ENCODE data around the gene DHRS1. TPM values are rescaled to one million over a fixed set of nuclear protein-coding genes. Genes with fewer than 3 reads are reported as not detected.

DHRS1 gene
- total and polyA plus RNA-seq, 2 experiments from 2014 or later: 15.0 to 15.4 TPM

GRCh38 chr14:24298892-24299254 is 707 bp downstream of the DHRS1 start (continued):
- no peak for TF ChIP-seq ZNF331 (CRISPR knock-in tag; IDR thresholded peaks at IDR 0.05; ENCODE audit: low read depth)
- TF ChIP-seq POLR2AphosphoS5 (IDR thresholded peaks at IDR 0.05; ENCODE audit: low read depth): no peak
- TF ChIP-seq CREB1 (CRISPR knock-in tag; IDR thresholded peaks at IDR 0.05; ENCODE audit: low read depth): no peak
- no peak for TF ChIP-seq ETS1 (IDR thresholded peaks at IDR 0.05)
- TF ChIP-seq JUNB (IDR thresholded peaks at IDR 0.05; ENCODE audit: unreplicated experiment): no peak

DNA sequence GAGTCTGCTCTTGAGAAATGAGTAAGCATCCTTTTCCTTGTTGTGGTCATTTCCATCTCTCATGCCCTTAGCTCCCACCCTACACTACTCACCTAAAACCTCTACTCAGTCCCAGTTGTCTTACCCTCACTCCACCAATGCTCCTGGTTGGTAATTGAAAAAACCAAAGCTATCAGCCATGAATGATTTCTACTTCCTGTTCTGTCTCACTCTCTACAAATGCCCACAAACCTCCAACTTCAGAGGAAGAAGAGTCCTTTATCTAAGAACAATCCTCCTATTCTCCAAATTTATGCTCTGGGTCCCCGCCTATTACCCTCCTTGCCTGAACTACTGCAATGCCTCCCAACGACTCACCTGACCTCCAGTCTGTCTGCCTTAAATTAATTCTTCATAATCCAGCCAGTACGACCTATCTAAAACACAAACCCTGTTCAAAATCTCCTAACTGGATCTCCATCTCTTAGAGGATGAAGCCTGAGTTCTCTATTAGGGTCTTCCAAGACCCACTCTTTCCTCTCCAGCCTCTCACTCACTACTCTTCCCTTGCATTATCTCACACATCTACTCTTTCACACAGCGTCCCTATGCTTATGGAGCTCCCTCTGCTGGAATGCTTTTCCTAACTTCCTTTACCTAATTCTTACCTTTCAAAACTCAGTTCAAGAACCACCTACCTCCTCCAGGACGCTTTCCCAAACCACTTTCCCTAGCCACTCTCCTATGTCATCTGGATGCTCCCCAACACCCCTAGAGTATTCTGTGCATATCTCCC is 2.2 kb downstream of the DHRS1 start:
- peak overlapping the region; percentile 14; the same call in 1 of the 3 replicates for H3K4me3 Mint-ChIP-seq

More for the DNA sequence above, 2.2 kb downstream of the DHRS1 start:
- peak; percentile 45 for ATAC-seq
- Mint-ChIP-seq H3K27me3 (ENCODE audit: insufficient read depth, low read depth, poor library complexity) (peaks cover 13% of the 10 kb centered on the region), H3K27ac (no peak overlapping the region), H3K36me3 (ENCODE audit: low read depth) (peaks cover 15% of the 10 kb centered on the region), H3K9me3 (peaks cover 2% of the 10 kb centered on the region; the same call in 1 of the 3 replicates), H3K4me1 (peaks cover 21% of the 10 kb centered on the region)
- Histone ChIP-seq H3F3A (replicated peaks; ENCODE audit: low read depth) (peaks cover 7% of the 10 kb centered on the region), H3K27ac (ENCODE audit: low read depth) (0 out of 2 replicates have a peak overlapping the region, but pooled peaks have one; percentile 28), H2AFZ (no peak overlapping the region), H3K4me2 (no peak overlapping the region), H3K36me3 (ENCODE audit: insufficient read depth) (peaks cover 2% of the 10 kb centered on the region), H3K4me1 (ENCODE audit: insufficient read depth) (peaks cover 16% of the 10 kb centered on the region; the same call in 1 of the 2 replicates), H4K20me1 (replicated peaks; ENCODE audit: insufficient read depth) (peaks cover 12% of the 10 kb centered on the region; the same call in 1 of the 2 replicates), H3K27me3 (ENCODE audit: insufficient read depth) (no peaks in the 10 kb centered on the region), H3K4me3 (no peak overlapping the region), H3K79me2 (replicated peaks; ENCODE audit: insufficient read depth) (peaks cover 13% of the 10 kb centered on the region), H3K9me2 (ENCODE audit: insufficient read depth) (no peaks in the 10 kb centered on the region)
- no peak for TF ChIP-seq NANOG (IDR thresholded peaks at IDR 0.05; ENCODE audit: borderline replicate concordance)
- TF ChIP-seq, protein P1, sequence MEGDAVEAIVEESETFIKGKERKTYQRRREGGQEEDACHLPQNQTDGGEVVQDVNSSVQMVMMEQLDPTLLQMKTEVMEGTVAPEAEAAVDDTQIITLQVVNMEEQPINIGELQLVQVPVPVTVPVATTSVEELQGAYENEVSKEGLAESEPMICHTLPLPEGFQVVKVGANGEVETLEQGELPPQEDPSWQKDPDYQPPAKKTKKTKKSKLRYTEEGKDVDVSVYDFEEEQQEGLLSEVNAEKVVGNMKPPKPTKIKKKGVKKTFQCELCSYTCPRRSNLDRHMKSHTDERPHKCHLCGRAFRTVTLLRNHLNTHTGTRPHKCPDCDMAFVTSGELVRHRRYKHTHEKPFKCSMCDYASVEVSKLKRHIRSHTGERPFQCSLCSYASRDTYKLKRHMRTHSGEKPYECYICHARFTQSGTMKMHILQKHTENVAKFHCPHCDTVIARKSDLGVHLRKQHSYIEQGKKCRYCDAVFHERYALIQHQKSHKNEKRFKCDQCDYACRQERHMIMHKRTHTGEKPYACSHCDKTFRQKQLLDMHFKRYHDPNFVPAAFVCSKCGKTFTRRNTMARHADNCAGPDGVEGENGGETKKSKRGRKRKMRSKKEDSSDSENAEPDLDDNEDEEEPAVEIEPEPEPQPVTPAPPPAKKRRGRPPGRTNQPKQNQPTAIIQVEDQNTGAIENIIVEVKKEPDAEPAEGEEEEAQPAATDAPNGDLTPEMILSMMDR (conservative IDR thresholded peaks at IDR 0.05; ENCODE audit: low read depth in 2 of 2): peak; percentile 56 to 70
- DNase-seq (ENCODE audit: low spot score): peak; percentile 84

Measured in GM23338 (cell line).